ENCODE data around the gene KDM7A.
"Not testable (repeated sequence)": the region's sequence is repeated elsewhere in the genome, so short reads cannot be mapped to it uniquely, and the experiment has no call there.

Gene KDM7A

DNA sequence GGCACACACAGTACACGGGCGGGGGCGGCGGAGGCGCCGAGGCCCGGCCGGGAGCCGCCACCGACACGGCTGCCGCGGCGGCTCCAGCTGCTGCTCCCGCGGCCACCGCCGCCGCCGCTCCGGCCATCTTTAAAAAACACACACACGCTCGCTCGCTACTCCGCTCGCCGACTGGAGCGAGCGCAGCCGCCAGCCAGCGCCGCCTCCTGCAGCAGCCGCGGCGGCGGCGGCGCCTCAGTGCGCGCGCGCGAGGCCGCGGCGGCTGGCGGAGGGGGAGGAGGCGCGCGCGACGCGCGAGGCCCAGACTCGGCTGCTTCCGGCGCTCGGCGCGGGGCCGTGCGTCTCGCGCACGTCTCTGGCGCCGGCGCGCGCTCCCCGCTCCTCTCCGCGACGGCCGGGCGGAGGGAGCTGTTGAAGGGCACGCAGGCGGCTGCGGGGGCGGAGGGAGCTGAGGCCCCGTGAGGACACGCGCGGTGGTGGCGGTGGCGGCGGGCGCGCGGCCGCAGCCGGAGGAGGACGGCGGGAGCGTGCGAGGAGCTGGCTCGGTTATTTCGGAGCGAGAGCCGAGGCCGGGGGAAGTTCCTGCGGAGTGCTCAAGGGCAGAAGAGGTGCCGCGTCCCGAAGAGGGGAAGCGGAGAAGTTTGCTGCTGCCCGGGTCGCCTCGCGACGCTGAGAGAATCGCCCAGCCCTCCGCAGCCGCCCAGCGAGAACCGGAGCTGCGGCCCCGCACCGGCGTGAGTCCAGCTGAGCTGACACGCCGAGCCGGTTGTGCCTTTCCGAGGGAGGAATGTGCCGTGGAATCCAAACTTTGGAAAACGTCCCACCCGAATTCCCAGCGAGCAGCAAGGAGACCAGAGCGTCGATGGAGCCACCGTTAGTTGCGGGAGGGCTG lies at the start of gene KDM7A:
TSS of gene KDM7A (minus strand) at position 173 of the 892 bp plus-strand sequence. CDS start at position 127, 46 bp downstream.
- DNase-seq (ENCODE audit: low read depth): peak; percentile 86

GRCh38 chr7:140225562-140226249 lies 48.9 kb upstream of the KDM7A start:
- no peak for DNase-seq (ENCODE audit: low read depth)

DNA sequence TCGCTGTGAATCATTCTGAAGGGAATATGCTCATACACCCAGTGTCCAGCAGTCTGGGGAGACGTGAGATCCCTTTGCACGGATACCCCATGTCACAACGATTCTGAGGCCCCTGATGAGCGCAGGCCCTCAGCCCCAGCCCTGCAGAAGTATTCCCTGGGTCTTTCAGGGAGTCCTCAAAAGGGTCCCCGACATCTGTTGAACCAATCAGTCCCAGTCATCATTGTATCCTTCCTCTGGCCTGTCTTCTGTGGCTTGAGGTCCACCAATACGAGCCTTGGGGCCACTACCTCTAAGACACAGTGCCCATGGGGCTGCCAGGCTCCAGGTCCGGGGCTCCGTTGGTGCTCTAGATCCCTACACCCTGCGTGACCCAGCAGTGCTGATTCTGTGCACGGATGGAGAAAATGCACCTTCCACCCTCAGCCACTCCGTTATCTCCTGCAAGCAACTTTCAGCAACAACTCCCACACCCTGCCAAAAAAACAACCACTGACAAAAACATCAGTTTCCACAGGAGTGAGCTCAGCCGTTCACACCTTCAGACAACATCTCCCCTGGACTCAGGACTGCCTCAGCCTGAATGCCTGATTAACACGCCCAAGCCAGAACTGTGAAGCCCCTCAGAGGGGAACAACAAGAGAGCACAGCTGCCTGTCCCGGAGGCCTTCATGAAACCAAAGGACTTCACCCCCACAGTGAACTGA lies 46.9 kb upstream of the KDM7A start:
- no peak for DNase-seq (ENCODE audit: low read depth)

DNA sequence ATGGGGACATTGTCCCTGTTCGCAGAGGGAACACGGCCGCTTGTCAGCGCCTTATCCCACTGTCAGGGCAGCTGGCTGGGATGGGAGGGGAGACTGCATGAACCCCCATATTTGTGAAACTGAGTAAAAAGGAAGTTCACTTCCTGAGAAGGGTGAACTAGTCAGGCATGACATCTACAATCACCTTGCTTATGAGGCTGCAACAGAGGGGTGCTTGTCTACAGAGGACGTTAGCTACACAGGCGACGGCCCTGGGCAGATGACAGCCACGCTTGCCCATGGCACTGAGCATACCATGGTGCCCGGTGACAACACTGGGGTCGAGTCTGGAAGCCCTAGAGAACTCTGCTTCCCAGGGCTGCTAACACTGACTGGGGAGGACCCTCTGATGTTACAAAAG lies 46.0 kb upstream of the KDM7A start:
- no peak for DNase-seq (ENCODE audit: low read depth)

DNA sequence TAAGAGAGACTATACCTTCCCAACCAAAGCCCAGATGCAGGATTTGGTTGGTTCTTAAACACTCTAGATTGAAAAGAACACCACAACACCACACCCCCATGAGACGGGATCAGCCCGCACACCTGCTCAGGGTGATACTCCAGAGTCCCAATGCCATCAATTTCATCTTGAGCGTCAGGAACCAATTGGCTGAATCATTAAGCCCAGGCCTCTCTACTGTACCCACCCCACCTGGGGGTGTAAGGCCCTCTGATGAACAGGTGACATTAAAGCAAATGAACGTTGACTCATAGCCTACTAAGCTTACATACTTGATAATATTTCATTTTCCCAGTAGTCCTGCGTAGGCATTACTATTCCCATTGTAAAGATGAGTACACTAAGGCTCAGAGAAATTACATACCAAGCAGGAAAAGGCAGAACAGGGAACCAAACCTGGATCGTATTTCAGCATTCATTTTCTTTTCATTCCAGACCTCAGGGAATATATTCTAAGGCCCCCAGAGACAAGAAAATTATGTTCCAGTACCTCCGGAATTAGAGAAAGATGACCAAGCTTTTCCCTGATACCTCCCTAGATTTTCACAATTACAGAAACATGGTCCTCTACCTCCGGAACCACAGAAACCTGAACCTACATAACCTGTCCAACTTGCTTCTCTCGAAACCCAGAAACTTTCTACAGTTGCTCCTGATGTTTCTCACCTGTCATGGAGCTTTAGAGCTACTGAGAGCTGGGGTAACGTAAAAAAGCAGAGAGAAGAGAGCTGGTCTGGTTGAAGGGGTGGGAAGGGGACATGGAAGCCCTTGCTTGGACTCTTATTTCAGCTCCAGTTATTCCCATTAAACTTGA lies 43.1 kb upstream of the KDM7A start:
- no peak for DNase-seq (ENCODE audit: low read depth)

- DNase-seq (ENCODE audit: low read depth): no peak
Observed at GRCh38 chr7:140218656-140219055, 41.9 kb upstream of the KDM7A start.

- no peak for DNase-seq (ENCODE audit: low read depth)
Observed at GRCh38 chr7:140217750-140218501, 41.1 kb upstream of the KDM7A start.

DNA sequence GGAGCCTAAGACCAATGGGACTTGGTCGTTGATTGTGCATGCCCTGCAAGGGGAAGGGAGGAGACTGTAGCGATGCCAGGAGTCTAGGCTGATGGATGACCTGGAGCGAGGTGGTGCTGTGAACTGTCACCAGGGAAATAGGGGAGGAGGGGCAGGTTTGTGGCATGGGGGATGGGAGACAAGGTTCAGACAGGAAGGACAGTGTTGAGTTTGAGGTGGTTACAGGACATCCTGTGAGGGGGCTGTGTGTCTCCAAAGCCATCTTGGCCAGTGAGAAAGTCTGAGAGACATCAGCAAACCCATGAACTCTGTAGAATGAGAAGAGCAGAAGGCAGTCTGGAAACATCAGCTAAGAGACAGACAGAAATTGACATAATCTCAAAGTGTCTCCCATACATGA lies 38.5 kb upstream of the KDM7A start:
- DNase-seq (ENCODE audit: low read depth): no peak

GRCh38 chr7:140214075-140214684 lies 37.4 kb upstream of the KDM7A start:
- DNase-seq (ENCODE audit: low read depth): no peak

- DNase-seq (ENCODE audit: low read depth): no peak
Observed at GRCh38 chr7:140213684-140214074, 36.9 kb upstream of the KDM7A start.

DNA sequence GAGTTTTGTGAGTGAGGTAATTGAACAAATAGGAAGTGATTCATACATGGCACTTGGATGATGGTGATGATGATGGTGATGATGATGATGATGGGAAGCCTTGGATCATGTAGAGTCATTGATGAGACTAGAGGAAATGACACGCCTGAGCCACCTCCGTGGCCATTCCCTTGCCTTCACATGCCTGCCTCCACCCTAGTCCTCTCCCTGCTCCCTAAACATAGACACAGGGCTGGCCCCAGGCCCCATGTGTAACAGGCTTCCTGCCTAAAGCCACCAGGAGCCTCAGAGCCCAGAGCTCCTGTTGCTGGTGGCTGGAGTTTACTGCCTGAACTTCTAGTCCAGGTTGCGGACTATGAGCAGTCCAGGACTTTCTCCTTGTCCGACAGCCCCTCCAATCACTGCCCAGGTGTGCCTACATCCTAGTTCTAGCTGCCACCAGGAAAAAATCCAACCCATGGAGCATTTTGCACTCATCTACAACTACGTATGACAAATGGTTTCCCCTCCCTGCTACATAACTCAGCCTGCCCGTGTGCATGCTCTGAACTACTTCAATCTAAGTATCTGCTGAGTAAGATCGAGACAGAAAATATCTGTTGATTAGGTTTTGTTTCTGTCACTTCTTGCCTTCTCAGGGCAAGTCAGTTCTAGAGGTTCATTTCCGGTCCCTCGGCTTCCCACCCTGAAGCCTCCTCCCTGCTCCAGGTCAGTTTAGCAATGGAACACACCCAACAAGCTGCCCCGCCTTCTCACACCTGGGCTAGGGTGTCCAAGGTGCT lies 35.5 kb upstream of the KDM7A start:
- no peak for DNase-seq (ENCODE audit: low read depth)

DNA sequence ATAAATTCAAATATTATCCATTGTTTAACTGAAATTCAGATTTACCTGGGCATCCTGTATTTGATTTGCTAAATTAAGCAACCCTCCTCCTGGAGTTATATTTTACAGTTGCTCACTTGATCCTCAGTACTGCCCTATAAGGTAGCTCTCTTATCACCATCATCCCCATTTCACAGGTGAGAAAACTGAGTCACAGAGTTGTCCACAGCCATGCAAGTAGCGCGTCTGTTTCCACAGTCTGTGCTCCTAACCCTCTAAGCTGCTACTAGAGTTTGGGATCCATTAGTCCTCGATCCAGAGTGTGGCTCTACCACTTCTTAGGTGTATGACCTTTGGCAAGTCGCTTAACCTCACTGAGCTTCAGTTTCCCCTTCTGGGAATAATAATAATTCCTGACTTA lies 34.9 kb upstream of the KDM7A start:
- no peak for DNase-seq (ENCODE audit: low read depth)

DNA sequence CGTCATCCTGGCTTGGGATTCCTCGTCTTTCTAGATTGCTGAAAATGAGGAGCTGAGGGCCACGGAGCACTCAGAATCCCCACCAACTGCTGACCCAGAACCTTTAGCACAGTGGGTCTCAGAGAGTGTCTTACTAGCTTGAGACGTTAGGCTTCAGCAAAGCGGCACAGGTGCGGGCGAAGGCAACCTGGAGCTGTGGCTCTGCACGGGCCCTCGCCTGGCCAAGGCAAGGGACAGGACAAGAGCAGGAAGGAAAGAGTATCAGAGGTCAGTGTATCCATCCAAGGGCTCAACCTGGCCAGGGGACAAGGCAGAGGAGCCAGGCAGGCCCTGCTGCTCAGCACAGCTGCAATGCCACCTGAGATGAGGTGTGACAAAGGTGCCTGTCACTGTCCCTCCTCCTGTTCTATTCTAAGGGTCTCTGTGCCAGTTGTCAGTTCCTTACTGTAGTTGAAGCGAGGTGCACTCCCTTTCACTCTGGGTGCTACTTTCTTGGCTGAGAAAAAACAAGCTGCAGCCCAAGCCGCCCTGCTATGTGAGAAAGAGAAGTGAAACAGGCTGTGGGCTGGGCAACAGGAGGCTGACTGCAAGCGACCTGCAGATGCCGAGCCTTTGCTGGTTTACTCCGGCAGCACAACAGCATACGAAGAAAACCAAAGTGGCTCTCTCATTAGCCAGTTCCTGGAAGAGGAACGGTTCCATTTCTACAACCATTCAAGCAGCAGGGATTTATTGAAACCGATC lies 33.3 kb upstream of the KDM7A start:
- no peak for DNase-seq (ENCODE audit: low read depth)

GRCh38 chr7:140206616-140207389 lies 30.0 kb upstream of the KDM7A start:
- no peak for DNase-seq (ENCODE audit: low read depth)

DNA sequence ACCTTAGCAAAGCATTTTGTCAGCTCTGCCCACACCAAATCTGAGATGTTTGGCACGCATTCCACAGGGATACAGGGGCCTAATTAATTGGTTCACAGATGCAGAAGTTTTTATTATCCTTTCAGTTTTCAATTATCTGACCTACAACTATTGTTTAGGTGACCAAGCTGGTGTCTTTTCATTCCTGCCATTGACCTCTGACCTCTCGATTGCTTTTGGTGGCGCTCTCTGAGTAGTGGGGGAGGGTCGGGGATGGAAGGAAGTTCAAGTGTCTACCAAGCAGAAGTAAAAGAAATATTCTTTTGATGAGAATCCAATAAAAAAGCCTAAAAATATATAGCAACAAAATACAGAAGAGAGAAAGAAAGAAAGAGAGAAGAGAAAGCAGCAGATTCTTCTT lies 28.8 kb upstream of the KDM7A start:
- DNase-seq (ENCODE audit: low read depth): no peak

GRCh38 chr7:140203556-140203955 lies 26.8 kb upstream of the KDM7A start:
- DNase-seq (ENCODE audit: low read depth): no peak

GRCh38 chr7:140202942-140203341 lies 26.2 kb upstream of the KDM7A start:
- DNase-seq (ENCODE audit: low read depth): not testable (repeated sequence)

GRCh38 chr7:140201393-140201792 lies 24.6 kb upstream of the KDM7A start:
- DNase-seq (ENCODE audit: low read depth): no peak
